GM06990 (cell line): Measurements from ENCODE around the gene TOMM5.

Source experiments
- DNase-seq: peaks from one replicate; pipeline ENCODE4 v3.0.0-alpha.2; 2011; ENCODE audit not compliant: insufficient read length; ENCODE audit errors: extremely low read depth
- H3K27me3 ChIP-seq: replicated peaks from 2 replicates; pipeline ENCODE4 v1.6.0; 2011; ENCODE audit warnings: low read length; ENCODE audit not compliant: control insufficient read depth, insufficient read depth
- H3K36me3 ChIP-seq: 2 replicates; pipeline ENCODE4 v1.5.1; 2011; ENCODE audit warnings: low read length; ENCODE audit not compliant: control insufficient read depth, insufficient read depth
- H3K4me3 ChIP-seq: replicated peaks from 2 replicates; pipeline ENCODE4 v1.5.1; 2011; ENCODE audit warnings: low read depth, mild to moderate bottlenecking, control low read depth, low read length
- TF ChIP-seq, protein P1 (sequence below): IDR thresholded peaks from 2 replicates; pipeline ENCODE4 v1.5.1; 2011; ENCODE audit warnings: low read length, control low read depth, mild to moderate bottlenecking, inconsistent platforms; ENCODE audit not compliant: insufficient read depth, poor library complexity, severe bottlenecking

TOMM5 gene

DNA sequence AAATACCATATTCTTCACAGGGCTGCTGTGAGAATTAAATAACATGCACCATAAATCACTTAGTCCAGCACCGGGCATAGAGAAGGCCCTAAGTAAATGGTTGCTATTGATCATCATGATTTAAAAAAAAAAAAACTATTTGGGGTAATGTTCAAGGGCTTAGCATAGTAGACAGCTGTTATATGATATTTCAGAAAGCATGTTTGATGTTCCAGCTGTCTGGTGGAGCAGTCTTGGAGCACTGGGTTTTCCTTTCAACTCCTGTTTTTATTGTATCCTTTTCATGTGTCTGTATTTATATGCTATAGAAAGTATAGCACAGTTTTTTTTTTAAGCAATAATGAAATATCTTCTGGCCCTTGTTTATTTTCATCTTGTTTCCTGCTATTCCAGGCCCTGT lies 28.0 kb upstream of the TOMM5 start:
- TF ChIP-seq, protein P1, sequence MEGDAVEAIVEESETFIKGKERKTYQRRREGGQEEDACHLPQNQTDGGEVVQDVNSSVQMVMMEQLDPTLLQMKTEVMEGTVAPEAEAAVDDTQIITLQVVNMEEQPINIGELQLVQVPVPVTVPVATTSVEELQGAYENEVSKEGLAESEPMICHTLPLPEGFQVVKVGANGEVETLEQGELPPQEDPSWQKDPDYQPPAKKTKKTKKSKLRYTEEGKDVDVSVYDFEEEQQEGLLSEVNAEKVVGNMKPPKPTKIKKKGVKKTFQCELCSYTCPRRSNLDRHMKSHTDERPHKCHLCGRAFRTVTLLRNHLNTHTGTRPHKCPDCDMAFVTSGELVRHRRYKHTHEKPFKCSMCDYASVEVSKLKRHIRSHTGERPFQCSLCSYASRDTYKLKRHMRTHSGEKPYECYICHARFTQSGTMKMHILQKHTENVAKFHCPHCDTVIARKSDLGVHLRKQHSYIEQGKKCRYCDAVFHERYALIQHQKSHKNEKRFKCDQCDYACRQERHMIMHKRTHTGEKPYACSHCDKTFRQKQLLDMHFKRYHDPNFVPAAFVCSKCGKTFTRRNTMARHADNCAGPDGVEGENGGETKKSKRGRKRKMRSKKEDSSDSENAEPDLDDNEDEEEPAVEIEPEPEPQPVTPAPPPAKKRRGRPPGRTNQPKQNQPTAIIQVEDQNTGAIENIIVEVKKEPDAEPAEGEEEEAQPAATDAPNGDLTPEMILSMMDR, result no peak
- H3K27me3 ChIP-seq, result no peaks in the 10 kb centered on the region; the same call in 1 of the 2 replicates
- no peaks in the 10 kb centered on the region for H3K36me3 ChIP-seq
- no peak overlapping the region for H3K4me3 ChIP-seq
- DNase-seq, result no peak

DNA sequence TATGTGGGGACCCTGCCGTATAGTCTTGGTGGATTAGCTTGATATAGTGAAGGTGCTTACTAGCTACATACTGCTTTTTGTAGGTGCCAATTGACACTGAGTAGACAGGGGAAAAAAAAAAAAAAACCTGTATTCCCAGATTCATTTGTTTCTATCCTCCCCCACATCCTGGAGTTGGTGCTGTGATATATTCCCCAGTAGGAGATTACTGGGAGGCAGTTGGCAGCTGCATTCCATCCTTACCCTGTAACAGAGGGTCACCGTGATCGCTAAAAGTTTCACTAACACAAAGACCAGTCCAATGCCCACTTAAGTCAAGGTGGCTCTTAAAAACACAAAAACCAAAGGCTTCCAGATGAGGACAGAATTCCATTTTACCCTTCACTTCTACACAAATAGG lies 27.4 kb upstream of the TOMM5 start:
- H3K36me3 ChIP-seq, result no peaks in the 10 kb centered on the region
- TF ChIP-seq, protein P1, result no peak
- DNase-seq, result no peak
- no peak overlapping the region for H3K4me3 ChIP-seq
- no peaks in the 10 kb centered on the region; the same call in 1 of the 2 replicates for H3K27me3 ChIP-seq

DNA sequence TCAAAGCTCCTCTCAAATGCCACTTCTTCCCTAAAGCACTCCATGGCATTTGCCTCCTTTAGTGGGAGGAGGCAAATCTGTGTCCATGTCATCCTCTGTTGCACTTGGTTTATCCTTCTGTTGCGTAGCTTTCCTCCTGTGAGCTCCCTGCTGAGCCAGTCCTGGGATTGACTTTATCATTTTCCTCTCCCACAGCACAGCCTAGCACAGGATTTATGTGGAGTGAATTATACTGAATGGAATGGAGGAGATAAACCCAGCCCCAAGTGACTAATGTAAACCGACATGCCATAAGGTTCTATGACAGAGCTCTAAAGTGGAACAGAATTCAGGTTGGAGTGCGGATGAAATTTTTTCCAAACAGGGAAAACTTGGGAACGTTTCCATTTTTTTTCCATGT lies 26.4 kb upstream of the TOMM5 start:
- DNase-seq, result no peak
- no peaks in the 10 kb centered on the region for H3K36me3 ChIP-seq
- TF ChIP-seq, protein P1, result no peak
- H3K4me3 ChIP-seq, result no peak overlapping the region
- H3K27me3 ChIP-seq, result no peaks in the 10 kb centered on the region; the same call in 1 of the 2 replicates

DNA sequence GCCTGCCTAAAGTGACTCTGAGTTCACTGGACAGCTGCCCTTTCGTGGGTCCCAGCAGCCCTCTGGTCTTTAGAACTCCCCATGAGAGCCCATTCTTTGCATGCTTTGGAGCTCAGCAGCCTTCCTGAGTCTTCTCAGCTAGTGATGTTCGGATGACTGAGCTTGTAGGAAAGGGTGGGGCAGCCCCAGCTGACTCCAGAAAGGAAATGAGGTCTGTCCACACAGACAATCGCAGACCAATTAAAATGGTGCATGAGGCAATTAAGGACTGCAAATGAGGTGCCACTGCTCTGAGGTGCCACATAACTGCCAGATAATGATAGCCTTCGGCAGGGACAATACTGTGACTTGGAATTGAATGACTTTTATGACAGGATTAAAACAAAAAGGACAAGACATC lies 25.4 kb upstream of the TOMM5 start:
- DNase-seq, result no peak
- Histone ChIP-seq H3K4me3 (no peak overlapping the region), H3K27me3 (no peaks in the 10 kb centered on the region; the same call in 1 of the 2 replicates), H3K36me3 (no peaks in the 10 kb centered on the region)
- TF ChIP-seq, protein P1, result no peak

DNA sequence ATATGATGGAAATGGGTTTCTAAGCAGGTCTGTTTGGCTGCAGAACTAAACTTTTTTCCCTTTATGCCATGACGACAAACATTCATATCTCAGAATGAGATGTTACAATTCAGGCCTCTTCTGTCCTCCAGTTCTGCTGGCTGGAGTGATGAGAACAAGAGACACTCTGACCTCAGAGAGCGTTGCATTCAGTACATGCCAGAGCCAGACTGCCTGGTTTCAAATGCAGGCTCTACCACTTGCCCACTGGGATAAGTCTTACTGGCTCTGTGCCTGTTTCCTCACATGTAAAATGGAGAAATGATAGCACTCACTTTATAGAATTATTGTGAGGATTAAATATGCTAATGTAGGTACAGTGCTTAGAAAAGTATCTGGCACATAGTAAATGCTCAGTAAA lies 24.8 kb upstream of the TOMM5 start:
- Histone ChIP-seq H3K27me3 (no peaks in the 10 kb centered on the region; the same call in 1 of the 2 replicates), H3K36me3 (no peaks in the 10 kb centered on the region), H3K4me3 (no peak overlapping the region)
- TF ChIP-seq, protein P1, result no peak
- DNase-seq, result no peak

DNA sequence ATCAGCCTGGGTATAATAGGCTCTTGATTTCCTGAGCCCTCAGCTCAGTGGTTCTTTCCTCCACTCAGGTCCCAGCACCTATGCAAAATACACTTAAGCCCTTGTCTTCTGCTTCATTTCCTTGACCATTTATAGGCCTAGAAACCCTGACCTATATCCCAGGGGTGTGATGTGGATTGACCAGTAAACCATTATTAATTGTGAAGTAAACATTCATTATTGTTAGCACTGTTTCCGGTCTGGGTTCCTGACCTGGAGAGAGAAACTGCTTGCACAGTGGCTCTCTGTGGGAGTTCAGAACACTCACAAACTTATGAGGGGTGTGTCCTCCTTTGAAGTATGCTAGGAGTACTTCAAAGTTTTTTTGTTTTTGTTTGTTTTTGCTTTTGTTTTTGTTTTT lies 19.6 kb upstream of the TOMM5 start:
- Histone ChIP-seq H3K36me3 (no peaks in the 10 kb centered on the region), H3K27me3 (no peaks in the 10 kb centered on the region; the same call in 1 of the 2 replicates), H3K4me3 (no peak overlapping the region)
- TF ChIP-seq, protein P1, result no peak
- DNase-seq, result no peak
